Measurements from ENCODE around the gene STXBP6.
"Not testable (repeated sequence)": the region's sequence is repeated elsewhere in the genome, so short reads cannot be mapped to it uniquely, and the experiment has no call there.

STXBP6 gene

GRCh38 chr14:24780281-24780680 is 269.7 kb downstream of the STXBP6 start:
- Mint-ChIP-seq H3K27ac (no peak overlapping the region), H3K36me3 (ENCODE audit: low read depth) (no peaks in the 10 kb centered on the region), H3K27me3 (ENCODE audit: low read depth) (no peaks in the 10 kb centered on the region), H3K9me3 (no peaks in the 10 kb centered on the region), H3K4me3 (no peak overlapping the region), H3K4me1 (ENCODE audit: low read depth) (no peaks in the 10 kb centered on the region)

GRCh38 chr14:24777678-24778077 is 272.3 kb downstream of the STXBP6 start:
- Mint-ChIP-seq H3K27me3 (ENCODE audit: low read depth) (peaks cover 18% of the 10 kb centered on the region), H3K4me1 (ENCODE audit: low read depth) (no peaks in the 10 kb centered on the region), H3K36me3 (ENCODE audit: low read depth) (no peaks in the 10 kb centered on the region), H3K4me3 (no peak overlapping the region), H3K9me3 (no peaks in the 10 kb centered on the region), H3K27ac (no peak overlapping the region)

GRCh38 chr14:24775950-24776349 is 274.0 kb downstream of the STXBP6 start:
- Mint-ChIP-seq H3K36me3 (ENCODE audit: low read depth) (no peaks in the 10 kb centered on the region), H3K27ac (no peak overlapping the region), H3K4me1 (ENCODE audit: low read depth) (no peaks in the 10 kb centered on the region), H3K9me3 (no peaks in the 10 kb centered on the region), H3K4me3 (no peak overlapping the region), H3K27me3 (ENCODE audit: low read depth) (peaks cover 25% of the 10 kb centered on the region)

GRCh38 chr14:24774187-24774915 is 275.6 kb downstream of the STXBP6 start:
- H3K4me1 Mint-ChIP-seq (ENCODE audit: low read depth), result no peaks in the 10 kb centered on the region
- no peak overlapping the region for H3K27ac Mint-ChIP-seq
- no peaks in the 10 kb centered on the region for H3K36me3 Mint-ChIP-seq (ENCODE audit: low read depth)
- no peak overlapping the region for H3K4me3 Mint-ChIP-seq
- peaks cover 30% of the 10 kb centered on the region for H3K27me3 Mint-ChIP-seq (ENCODE audit: low read depth)
- H3K9me3 Mint-ChIP-seq, result no peaks in the 10 kb centered on the region

- peaks cover 30% of the 10 kb centered on the region for H3K27me3 Mint-ChIP-seq (ENCODE audit: low read depth)
These were observed 276.4 kb downstream of the STXBP6 start for GRCh38 chr14:24773564-24773963.

GRCh38 chr14:24766434-24766833 is 283.5 kb downstream of the STXBP6 start:
- Mint-ChIP-seq H3K4me3 (no peak overlapping the region), H3K4me1 (ENCODE audit: low read depth) (no peaks in the 10 kb centered on the region), H3K27me3 (ENCODE audit: low read depth) (peaks cover 4% of the 10 kb centered on the region), H3K27ac (no peak overlapping the region), H3K9me3 (no peaks in the 10 kb centered on the region), H3K36me3 (ENCODE audit: low read depth) (no peaks in the 10 kb centered on the region)

More at GRCh38 chr14:24773564-24773963, 276.4 kb downstream of the STXBP6 start:
- not testable (repeated sequence) for H3K36me3 Mint-ChIP-seq (ENCODE audit: low read depth); H3K27ac Mint-ChIP-seq; H3K9me3 Mint-ChIP-seq; H3K4me1 Mint-ChIP-seq (ENCODE audit: low read depth); H3K4me3 Mint-ChIP-seq

- no peaks in the 10 kb centered on the region for H3K9me3 Mint-ChIP-seq
- no peaks in the 10 kb centered on the region for H3K4me1 Mint-ChIP-seq (ENCODE audit: low read depth)
- H3K36me3 Mint-ChIP-seq (ENCODE audit: low read depth), result no peaks in the 10 kb centered on the region
- no peak overlapping the region for H3K4me3 Mint-ChIP-seq
- H3K27me3 Mint-ChIP-seq (ENCODE audit: low read depth), result peaks cover 8% of the 10 kb centered on the region
- H3K27ac Mint-ChIP-seq, result no peak overlapping the region
These were observed 288.8 kb downstream of the STXBP6 start for GRCh38 chr14:24761141-24761540.

Data from T-helper 1 cell treated with Interleukin-12 subunit alpha and Interleukin-12 subunit beta and Interleukin-4 antibody, amounts not matched to agents 30 μg/mL and 1 μg/mL, for 36 hours (primary cell).